Measurements from ENCODE around the gene CXXC4.

DNA sequence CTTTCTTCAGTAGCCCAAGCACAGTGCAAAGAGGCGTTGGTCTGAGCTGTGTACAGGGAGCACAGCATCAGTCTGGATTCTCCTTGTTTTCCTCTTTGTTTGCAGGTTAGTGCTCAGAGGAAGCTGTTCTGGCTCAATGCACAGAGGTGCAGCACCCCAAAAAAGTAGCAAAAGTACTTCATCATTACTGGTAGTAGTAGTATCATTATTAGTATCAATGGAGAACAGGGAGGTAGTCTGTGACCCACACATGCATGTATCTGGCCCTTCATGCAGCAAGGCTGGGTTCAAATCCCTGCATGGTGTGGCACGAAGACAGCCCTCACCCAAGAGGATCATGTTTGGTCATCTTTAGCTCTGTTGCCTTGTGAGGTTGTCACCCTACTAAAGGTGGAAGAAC lies 68.7 kb downstream of the CXXC4 start:
- TF ChIP-seq EZH2 (IDR thresholded peaks at IDR 0.05) (no peak), POLR2A (IDR thresholded peaks at IDR 0.05; ENCODE audit: borderline replicate concordance, extremely low read depth, insufficient read depth, insufficient read length) (no peak), JUND (IDR thresholded peaks at IDR 0.05) (no peak)
- TF ChIP-seq, protein P1, sequence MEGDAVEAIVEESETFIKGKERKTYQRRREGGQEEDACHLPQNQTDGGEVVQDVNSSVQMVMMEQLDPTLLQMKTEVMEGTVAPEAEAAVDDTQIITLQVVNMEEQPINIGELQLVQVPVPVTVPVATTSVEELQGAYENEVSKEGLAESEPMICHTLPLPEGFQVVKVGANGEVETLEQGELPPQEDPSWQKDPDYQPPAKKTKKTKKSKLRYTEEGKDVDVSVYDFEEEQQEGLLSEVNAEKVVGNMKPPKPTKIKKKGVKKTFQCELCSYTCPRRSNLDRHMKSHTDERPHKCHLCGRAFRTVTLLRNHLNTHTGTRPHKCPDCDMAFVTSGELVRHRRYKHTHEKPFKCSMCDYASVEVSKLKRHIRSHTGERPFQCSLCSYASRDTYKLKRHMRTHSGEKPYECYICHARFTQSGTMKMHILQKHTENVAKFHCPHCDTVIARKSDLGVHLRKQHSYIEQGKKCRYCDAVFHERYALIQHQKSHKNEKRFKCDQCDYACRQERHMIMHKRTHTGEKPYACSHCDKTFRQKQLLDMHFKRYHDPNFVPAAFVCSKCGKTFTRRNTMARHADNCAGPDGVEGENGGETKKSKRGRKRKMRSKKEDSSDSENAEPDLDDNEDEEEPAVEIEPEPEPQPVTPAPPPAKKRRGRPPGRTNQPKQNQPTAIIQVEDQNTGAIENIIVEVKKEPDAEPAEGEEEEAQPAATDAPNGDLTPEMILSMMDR (IDR thresholded peaks at IDR 0.05 in 2 of 3, conservative IDR thresholded peaks at IDR 0.05 in 1 of 3; ENCODE audit: borderline replicate concordance in 1 of 3, insufficient read depth in 1 of 3, low read depth in 2 of 3, low read length in 2 of 3) = no peak
- TF ChIP-seq, protein P2, sequence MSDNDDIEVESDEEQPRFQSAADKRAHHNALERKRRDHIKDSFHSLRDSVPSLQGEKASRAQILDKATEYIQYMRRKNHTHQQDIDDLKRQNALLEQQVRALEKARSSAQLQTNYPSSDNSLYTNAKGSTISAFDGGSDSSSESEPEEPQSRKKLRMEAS (IDR thresholded peaks at IDR 0.05) = no peak
- TF ChIP-seq, protein P3, sequence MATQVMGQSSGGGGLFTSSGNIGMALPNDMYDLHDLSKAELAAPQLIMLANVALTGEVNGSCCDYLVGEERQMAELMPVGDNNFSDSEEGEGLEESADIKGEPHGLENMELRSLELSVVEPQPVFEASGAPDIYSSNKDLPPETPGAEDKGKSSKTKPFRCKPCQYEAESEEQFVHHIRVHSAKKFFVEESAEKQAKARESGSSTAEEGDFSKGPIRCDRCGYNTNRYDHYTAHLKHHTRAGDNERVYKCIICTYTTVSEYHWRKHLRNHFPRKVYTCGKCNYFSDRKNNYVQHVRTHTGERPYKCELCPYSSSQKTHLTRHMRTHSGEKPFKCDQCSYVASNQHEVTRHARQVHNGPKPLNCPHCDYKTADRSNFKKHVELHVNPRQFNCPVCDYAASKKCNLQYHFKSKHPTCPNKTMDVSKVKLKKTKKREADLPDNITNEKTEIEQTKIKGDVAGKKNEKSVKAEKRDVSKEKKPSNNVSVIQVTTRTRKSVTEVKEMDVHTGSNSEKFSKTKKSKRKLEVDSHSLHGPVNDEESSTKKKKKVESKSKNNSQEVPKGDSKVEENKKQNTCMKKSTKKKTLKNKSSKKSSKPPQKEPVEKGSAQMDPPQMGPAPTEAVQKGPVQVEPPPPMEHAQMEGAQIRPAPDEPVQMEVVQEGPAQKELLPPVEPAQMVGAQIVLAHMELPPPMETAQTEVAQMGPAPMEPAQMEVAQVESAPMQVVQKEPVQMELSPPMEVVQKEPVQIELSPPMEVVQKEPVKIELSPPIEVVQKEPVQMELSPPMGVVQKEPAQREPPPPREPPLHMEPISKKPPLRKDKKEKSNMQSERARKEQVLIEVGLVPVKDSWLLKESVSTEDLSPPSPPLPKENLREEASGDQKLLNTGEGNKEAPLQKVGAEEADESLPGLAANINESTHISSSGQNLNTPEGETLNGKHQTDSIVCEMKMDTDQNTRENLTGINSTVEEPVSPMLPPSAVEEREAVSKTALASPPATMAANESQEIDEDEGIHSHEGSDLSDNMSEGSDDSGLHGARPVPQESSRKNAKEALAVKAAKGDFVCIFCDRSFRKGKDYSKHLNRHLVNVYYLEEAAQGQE (IDR thresholded peaks at IDR 0.05; ENCODE audit: low read depth) = no peak

Data from HCT116 (cell line).